DND-41 (cell line): ENCODE measurements around the gene P2RX4.

Experiments used
- EZH2 ChIP-seq: IDR thresholded peaks from 3 replicates; pipeline ENCODE4 v1.6.1; 2012; ENCODE audit warnings: borderline replicate concordance, low read depth, mild to moderate bottlenecking, moderate library complexity, low read length, inconsistent platforms; ENCODE audit not compliant: severe bottlenecking
- TF ChIP-seq, protein P1 (sequence below): IDR thresholded peaks from 2 replicates; pipeline ENCODE4 v1.5.1; 2012; ENCODE audit warnings: borderline replicate concordance, low read length, moderate library complexity, mild to moderate bottlenecking; ENCODE audit not compliant: poor library complexity, severe bottlenecking; ENCODE audit errors: extremely low read depth

DNA sequence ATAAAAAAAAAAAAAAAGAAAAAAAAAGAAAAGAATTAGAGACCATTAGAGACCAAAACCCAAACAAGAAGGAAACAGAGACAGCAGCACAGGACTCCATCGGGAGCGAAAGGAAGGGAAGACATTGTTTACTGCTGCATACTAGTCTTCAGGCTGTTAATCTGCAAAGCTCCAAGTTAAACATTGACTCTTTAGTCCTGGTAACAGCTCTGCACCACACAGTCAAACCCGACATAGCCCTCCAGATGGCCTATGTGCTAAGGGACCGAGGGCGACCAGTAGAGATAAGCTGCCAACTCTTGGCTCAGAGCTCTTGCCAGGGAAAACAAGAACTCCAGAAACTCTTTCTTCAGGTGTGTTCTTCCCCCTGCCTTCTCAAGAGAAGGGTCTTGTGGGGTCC, 7.8 kb downstream of the P2RX4 start:
- TF ChIP-seq, protein P1, sequence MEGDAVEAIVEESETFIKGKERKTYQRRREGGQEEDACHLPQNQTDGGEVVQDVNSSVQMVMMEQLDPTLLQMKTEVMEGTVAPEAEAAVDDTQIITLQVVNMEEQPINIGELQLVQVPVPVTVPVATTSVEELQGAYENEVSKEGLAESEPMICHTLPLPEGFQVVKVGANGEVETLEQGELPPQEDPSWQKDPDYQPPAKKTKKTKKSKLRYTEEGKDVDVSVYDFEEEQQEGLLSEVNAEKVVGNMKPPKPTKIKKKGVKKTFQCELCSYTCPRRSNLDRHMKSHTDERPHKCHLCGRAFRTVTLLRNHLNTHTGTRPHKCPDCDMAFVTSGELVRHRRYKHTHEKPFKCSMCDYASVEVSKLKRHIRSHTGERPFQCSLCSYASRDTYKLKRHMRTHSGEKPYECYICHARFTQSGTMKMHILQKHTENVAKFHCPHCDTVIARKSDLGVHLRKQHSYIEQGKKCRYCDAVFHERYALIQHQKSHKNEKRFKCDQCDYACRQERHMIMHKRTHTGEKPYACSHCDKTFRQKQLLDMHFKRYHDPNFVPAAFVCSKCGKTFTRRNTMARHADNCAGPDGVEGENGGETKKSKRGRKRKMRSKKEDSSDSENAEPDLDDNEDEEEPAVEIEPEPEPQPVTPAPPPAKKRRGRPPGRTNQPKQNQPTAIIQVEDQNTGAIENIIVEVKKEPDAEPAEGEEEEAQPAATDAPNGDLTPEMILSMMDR, result no peak
- TF ChIP-seq EZH2, result no peak
